ENCODE results near the gene RAB37.

DNA sequence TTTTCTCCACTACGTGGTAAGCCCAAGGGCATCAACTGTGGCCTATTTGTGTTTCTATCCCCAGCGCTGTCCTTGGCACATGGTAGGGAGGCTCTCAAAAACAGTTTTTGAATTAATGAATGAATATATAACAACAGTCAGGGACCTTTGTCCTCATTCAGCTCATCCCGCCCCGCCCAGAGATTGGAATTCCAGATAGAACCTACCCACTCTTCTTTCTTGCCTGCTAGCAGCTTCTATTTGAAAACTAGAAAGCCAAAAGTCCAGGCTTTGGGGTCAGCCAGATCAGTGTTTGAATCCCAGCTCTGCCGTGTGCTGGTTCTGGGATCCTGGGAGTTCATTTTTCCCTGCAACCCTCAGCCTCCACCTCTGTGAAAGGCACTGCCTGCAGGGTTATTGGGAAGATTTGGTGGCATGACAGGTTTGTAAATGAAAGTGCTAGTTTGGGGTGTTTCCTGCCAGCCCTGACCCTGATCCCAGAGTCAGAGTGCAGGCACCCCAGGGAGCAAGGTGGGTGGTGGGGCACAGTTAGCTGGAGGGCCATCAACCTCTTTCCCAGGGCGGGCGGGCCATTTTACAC lies 15.9 kb downstream of the RAB37 start:
- no peak for TF ChIP-seq NFRKB (IDR thresholded peaks at IDR 0.05)
- no peak for TF ChIP-seq FOXK2 (IDR thresholded peaks at IDR 0.05)
- no peak for TF ChIP-seq LEF1 (IDR thresholded peaks at IDR 0.05; ENCODE audit: borderline replicate concordance)
- TF ChIP-seq ELF4 (IDR thresholded peaks at IDR 0.05): no peak
- TF ChIP-seq BHLHE40 (IDR thresholded peaks at IDR 0.05; ENCODE audit: borderline replicate concordance): no peak
- no peak for TF ChIP-seq SP1 (IDR thresholded peaks at IDR 0.05)
- no peak for TF ChIP-seq L3MBTL2 (conservative IDR thresholded peaks at IDR 0.05)
- TF ChIP-seq, protein P1, sequence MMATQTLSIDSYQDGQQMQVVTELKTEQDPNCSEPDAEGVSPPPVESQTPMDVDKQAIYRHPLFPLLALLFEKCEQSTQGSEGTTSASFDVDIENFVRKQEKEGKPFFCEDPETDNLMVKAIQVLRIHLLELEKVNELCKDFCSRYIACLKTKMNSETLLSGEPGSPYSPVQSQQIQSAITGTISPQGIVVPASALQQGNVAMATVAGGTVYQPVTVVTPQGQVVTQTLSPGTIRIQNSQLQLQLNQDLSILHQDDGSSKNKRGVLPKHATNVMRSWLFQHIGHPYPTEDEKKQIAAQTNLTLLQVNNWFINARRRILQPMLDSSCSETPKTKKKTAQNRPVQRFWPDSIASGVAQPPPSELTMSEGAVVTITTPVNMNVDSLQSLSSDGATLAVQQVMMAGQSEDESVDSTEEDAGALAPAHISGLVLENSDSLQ (IDR thresholded peaks at IDR 0.05): no peak
- no peak for TF ChIP-seq FOXA1 (IDR thresholded peaks at IDR 0.05)
- no peak for TF ChIP-seq CTBP1 (IDR thresholded peaks at IDR 0.05; ENCODE audit: borderline replicate concordance)
- TF ChIP-seq FOXM1 (IDR thresholded peaks at IDR 0.05; ENCODE audit: borderline replicate concordance): no peak
- no peak for TF ChIP-seq SUZ12 (IDR thresholded peaks at IDR 0.05)
- no peak for TF ChIP-seq TARDBP (IDR thresholded peaks at IDR 0.05)
